Memory B cell (primary cell): ENCODE data around the gene PNKD.
"Not testable (repeated sequence)": the region's sequence is repeated elsewhere in the genome, so short reads cannot be mapped to it uniquely, and the experiment has no call there.

Source experiments
- ATAC-seq: fragments of 150-1000 bp; cut with Tn5 transposase; 2 replicates; pipeline ENCODE4 v1.10.0; 2021; ENCODE audit warnings: low read depth, mild to moderate bottlenecking, moderate library complexity
- DNase-seq, 2 donors: peaks; one replicate each; pipeline ENCODE4 v3.0.0; 2022; ENCODE audit warnings: low spot score in 2 of 2
- H3K27ac Mint-ChIP-seq: one replicate; pipeline ENCODE4 v1.8.0; 2022; ENCODE audit warnings: mild to moderate bottlenecking, moderate library complexity, mixed read lengths
- H3K27me3 Mint-ChIP-seq: one replicate; pipeline ENCODE4 v1.8.0; 2022; ENCODE audit warnings: mixed read lengths
- H3K36me3 Mint-ChIP-seq: one replicate; pipeline ENCODE4 v1.8.0; 2022; ENCODE audit warnings: mild to moderate bottlenecking, mixed read lengths
- H3K4me1 Mint-ChIP-seq: one replicate; pipeline ENCODE4 v1.8.0; 2022; ENCODE audit warnings: mixed read lengths
- H3K4me3 Mint-ChIP-seq: one replicate; pipeline ENCODE4 v1.8.0; 2022; ENCODE audit warnings: mild to moderate bottlenecking, moderate library complexity, mixed read lengths
- H3K9me3 Mint-ChIP-seq: one replicate; pipeline ENCODE4 v1.8.0; 2022; ENCODE audit warnings: mixed read lengths

PNKD gene

DNA sequence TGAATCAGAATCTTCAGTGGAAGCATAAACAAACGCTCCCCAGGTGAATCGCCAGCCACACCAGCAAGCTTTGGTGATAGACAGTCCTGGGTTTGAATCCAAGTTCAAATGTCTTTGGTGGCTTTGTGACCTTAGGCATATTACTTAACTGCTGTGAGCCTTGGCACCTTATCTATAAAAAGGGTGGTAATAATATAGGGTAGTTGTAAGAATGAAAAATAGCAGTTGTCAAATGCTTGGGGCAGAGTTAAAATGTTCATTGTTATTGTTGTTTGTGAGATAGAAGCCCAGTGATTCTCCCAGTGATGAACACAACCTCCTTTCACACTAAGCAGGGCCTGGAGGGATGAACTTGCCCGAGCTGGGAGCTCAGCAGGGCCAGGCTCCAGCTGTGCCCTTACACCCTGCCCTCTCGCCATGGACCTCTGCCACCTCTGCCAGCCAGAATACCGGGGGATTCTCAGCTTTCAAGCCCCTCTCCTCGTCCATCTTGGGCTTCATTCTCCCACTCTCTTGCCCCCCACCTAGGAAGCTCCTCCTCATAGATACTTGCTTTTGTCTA is 28.1 kb downstream of the PNKD start:
- no peak for ATAC-seq
- Mint-ChIP-seq H3K36me3 (no peaks in the 10 kb centered on the region), H3K4me1 (peaks cover 24% of the 10 kb centered on the region), H3K27me3 (no peaks in the 10 kb centered on the region), H3K9me3 (no peaks in the 10 kb centered on the region), H3K27ac (peak overlapping the region; percentile 0), H3K4me3 (no peak overlapping the region)
- DNase-seq = no peak

DNA sequence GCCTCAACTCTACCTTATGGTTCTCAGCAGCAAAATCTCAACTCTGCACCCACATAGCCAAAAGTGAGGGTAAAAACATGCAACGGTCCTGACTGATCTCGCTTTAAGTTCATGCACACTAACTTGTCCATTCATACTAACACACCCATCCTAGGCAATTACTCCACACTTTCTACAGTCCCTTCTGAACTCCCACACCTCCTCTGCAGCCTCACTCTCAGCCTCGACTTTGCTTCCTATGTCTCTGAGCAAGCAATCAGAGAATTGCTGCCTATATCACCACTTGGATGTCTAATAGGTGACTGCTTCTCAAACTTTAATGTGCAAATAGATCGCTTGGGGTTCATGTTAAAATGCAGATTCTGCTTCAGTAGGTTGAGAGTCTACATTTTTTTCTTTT is 29.8 kb downstream of the PNKD start:
- Mint-ChIP-seq H3K36me3 (no peaks in the 10 kb centered on the region), H3K27ac (no peak overlapping the region), H3K4me1 (peaks cover 10% of the 10 kb centered on the region), H3K4me3 (no peak overlapping the region), H3K27me3 (no peaks in the 10 kb centered on the region), H3K9me3 (no peaks in the 10 kb centered on the region)
- DNase-seq (no peak), ATAC-seq (no peak)

DNA sequence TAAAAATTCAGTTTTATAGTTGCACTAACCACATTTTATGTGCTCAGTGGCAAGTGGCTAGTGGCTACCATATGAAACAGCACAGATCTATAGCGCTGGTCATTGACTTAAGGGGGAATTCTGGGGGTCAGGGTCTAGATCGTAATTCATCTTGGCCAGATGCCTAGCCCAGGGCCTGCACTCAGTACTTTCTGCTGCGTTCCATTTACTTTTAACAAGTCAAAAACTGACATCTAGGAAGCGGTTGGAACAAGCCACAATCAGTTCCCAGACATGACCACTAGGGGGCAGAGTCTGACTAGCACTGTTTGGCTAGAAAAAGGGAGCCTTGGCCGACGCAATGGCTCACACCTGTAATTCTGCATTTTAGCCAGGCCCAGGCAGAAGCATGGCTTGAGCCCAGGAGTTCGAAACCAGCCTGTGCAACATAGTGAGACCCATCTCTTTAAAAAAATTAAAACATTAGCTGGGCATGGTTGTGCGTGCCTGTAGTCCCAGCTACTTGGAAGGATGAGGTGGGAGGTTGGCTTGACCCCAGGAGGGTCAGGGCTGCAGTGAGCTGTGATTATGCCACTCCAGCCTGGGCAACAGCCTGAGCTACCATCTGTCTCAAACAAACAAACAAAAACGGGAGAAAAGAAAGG is 31.0 kb downstream of the PNKD start:
- Mint-ChIP-seq H3K36me3 (no peaks in the 10 kb centered on the region), H3K9me3 (no peaks in the 10 kb centered on the region), H3K4me1 (peaks cover 8% of the 10 kb centered on the region), H3K4me3 (no peak overlapping the region), H3K27me3 (no peaks in the 10 kb centered on the region), H3K27ac (no peak overlapping the region)
- peak; percentile 87 to 89 for DNase-seq
- ATAC-seq = peak; percentile 96

DNA sequence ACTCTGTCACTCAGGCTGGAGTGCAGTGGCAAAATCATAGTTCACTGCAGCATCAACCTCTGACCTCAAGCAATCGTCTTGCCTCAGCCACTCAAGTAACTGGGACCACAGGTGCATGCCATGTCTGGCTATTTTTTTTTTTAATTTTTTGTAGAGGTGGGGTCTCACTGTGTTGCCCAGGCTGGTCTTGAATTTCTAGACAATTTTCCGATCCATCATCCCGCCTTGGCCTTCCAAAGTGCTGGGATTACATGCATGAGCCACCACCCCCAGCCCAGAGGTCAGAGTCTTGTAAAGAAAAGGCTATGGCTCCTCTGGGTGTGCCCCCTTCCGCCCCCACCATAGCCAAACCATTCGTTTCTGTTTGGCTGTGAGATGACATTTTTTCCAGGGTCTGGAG is 35.1 kb downstream of the PNKD start:
- ATAC-seq = no peak
- no peak overlapping the region for H3K27ac Mint-ChIP-seq
- no peaks in the 10 kb centered on the region for H3K36me3 Mint-ChIP-seq
- no peak for DNase-seq
- peaks cover 1% of the 10 kb centered on the region for H3K27me3 Mint-ChIP-seq
- peaks cover 7% of the 10 kb centered on the region for H3K4me1 Mint-ChIP-seq
- H3K4me3 Mint-ChIP-seq = no peak overlapping the region
- no peaks in the 10 kb centered on the region for H3K9me3 Mint-ChIP-seq

DNA sequence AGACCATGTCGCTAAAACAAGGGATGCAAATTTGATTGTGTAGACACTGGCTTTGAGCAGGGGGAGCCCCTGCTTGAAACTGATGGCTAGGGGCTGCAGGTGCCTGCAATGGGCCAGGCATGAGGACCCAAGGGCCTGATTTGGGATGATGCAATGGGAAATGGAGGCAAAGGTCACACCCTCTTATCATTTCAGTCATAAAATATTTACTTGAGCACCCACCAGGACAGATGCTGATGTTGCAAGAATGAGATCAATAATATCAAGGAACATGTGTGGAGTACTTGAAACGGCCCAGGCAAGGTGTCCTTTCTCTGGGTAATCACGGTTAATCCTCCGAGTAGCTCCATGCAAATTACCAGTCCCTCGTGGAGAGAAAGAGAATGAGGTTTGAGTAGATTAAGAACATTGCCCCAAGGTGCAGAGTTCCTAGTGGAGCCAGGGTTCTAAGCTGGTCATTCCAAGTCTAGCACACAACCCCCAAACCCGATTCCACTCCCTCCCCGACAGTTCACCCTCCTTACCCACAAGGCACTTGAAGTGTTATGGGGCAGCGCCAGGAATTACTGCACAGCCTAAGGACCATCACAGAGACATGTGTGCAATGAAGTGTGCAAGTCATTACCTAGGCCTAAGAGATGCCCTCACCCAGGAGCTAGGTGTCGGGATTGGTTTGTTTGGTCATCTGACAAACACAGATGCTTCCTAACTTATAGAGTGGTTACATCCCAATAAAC is 36.0 kb downstream of the PNKD start:
- Mint-ChIP-seq H3K27me3 (peaks cover 1% of the 10 kb centered on the region), H3K27ac (no peak overlapping the region), H3K36me3 (no peaks in the 10 kb centered on the region), H3K4me1 (peaks cover 4% of the 10 kb centered on the region), H3K4me3 (no peak overlapping the region), H3K9me3 (no peaks in the 10 kb centered on the region)
- DNase-seq = no peak
- no peak for ATAC-seq

DNA sequence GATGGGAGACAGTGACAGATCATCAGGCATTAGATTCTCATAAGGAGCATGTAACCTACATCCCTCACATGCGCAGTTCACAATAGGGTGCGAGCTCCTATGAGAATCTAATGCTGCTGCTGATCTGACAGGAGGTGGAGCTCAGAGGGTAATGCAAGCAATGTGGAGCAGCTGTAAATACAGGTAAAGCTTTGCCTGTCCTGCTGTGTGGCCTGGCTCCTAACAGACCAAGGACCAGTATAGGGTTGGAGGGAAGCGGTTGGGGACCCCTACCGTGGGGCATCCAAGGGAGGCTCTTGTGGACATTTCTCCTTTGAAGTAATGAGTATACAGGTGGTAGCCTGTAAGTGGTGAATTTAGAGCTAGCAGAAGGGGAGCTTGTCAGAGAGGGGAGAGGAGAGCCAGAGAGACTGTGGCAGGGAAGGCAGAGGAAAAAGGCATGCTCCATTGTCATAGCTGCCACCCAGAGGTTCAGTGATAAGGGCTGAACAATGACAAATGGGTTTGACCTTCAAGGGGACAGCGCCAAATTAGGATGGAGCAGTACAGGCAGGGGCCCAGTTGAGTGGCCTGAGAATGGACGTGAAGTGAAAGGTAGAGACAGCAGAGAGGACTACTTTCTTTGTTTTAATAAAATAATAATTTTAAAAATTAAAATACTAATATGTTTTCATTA is 37.2 kb downstream of the PNKD start:
- Mint-ChIP-seq H3K9me3 (no peaks in the 10 kb centered on the region), H3K27me3 (peaks cover 1% of the 10 kb centered on the region)

DNA sequence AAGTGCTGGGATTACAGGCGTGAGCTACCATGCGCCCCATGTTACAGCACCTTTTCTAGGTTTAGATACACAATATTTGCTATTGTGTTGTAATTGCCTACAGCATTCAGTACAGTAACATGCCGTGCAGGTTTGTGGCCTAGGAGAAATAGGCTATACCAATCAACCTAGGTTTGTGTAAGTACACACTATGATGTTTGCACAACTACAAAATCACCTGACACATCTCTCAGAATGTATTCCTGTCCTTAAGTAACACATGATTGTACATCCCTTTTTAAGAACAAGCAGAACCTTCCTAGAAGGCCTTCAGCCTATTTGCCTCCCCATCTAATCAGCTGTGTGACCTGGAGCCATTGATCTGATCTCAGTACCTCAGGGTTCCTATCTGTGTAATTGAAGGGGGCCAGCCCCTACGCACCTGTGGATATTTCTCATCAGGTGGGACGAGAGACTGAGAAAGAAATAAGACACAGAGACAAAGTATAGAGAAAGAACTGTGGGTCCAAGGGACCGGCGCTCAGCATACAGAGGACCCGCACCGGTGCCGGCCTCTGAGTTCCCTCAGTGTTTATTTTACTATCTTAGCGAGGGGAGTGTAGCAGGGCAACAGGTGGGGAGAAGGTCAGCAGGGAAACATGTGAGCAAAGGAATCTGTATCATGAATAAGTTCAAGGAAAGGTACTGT is 40.7 kb downstream of the PNKD start:
- Mint-ChIP-seq H3K27ac (no peak overlapping the region), H3K4me1 (peaks cover 4% of the 10 kb centered on the region), H3K36me3 (no peaks in the 10 kb centered on the region), H3K4me3 (no peak overlapping the region), H3K27me3 (peaks cover 1% of the 10 kb centered on the region), H3K9me3 (no peaks in the 10 kb centered on the region)
- ATAC-seq = no peak
- no peak for DNase-seq

More for the DNA sequence above, 37.2 kb downstream of the PNKD start:
- H3K36me3 Mint-ChIP-seq = no peaks in the 10 kb centered on the region
- DNase-seq (no peak), ATAC-seq (no peak)
- H3K27ac Mint-ChIP-seq = no peak overlapping the region
- no peak overlapping the region for H3K4me3 Mint-ChIP-seq
- H3K4me1 Mint-ChIP-seq = peaks cover 2% of the 10 kb centered on the region

DNA sequence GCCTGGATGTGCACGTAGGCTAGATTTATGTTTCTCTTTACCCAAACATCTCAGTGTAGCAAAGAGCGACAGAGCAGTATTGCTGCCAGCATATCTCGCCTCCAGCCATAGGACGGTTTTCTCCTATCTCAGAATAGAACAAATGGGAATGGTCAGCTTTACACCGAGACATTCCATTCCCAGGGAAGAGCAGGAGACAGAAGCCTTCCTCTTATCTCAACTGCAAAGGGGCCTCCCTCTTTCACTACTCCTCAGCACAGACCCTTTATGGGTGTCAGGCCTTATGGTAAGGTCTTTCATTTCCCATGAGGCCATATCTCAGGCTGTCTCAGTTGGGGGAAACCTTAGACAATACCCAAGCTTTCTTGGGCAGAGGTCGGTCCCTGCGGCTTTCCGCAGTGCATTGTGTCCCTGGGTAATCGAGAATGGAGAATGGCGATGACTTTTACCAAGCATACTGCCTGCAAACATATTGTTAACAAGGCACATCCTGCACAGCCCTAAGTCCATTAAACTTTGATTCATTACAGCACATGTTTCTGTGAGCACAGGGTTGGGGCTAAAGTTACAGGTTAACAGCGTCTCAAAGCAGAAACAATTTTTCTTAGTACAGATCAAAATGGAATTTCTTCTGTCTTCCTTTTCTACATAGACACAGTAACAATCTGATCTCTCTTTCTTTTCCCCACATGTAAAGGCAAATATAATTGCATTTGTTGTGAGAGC is 41.4 kb downstream of the PNKD start:
- H3K27ac Mint-ChIP-seq, H3K27me3 Mint-ChIP-seq, ATAC-seq, H3K4me1 Mint-ChIP-seq, H3K4me3 Mint-ChIP-seq, H3K36me3 Mint-ChIP-seq, DNase-seq, H3K9me3 Mint-ChIP-seq: not testable (repeated sequence)

DNA sequence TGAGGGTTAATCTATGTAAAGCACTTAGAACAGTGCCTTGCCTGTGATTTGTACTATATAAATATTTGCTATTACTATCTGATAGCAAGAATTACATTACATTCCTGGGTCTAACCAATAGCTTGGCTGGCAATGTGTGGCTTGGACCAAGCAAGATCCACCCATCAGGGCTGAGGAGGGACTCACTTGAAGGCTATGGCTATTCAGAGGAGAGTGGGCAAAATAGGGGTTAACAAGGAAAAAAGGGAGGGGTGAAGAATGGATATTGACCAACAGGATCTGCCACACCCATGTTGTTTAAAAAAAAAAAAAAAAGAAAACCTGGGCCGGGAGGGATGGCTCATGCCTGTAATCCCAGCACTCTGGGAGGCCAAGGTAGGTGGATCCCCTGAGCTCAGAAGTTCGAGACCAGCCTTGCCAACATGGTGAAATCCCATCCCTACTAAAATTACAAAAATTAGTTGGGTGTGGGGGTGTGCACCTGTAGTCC is 42.0 kb downstream of the PNKD start:
- Mint-ChIP-seq H3K27ac (no peak overlapping the region), H3K36me3 (no peaks in the 10 kb centered on the region), H3K27me3 (peaks cover 1% of the 10 kb centered on the region), H3K9me3 (no peaks in the 10 kb centered on the region), H3K4me1 (peaks cover 7% of the 10 kb centered on the region), H3K4me3 (no peak overlapping the region)
- ATAC-seq (no peak), DNase-seq (no peak)

DNA sequence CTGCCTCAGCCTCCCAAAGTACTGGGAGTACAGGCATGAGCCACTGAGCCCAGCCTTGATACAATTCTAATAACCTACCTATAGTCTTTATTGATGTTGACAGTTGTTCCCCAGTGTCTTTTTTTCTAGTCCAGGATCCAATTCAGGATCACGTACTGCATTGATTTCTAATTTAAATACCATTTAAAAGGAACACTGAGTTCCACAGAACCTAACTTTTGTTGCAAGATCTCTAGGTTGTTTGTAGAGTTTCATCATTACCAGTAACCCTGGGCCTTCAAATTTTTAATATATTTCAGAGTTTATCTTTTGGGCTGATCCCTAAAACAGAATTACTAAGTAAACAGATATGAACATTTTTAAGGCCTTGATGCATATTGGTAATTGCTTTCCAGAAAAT is 43.0 kb downstream of the PNKD start:
- DNase-seq = no peak
- H3K4me3 Mint-ChIP-seq = no peak overlapping the region
- H3K36me3 Mint-ChIP-seq = no peaks in the 10 kb centered on the region
- peaks cover 1% of the 10 kb centered on the region for H3K27me3 Mint-ChIP-seq
- no peaks in the 10 kb centered on the region for H3K9me3 Mint-ChIP-seq
- no peak overlapping the region for H3K27ac Mint-ChIP-seq
- ATAC-seq = no peak
- peaks cover 7% of the 10 kb centered on the region for H3K4me1 Mint-ChIP-seq

DNA sequence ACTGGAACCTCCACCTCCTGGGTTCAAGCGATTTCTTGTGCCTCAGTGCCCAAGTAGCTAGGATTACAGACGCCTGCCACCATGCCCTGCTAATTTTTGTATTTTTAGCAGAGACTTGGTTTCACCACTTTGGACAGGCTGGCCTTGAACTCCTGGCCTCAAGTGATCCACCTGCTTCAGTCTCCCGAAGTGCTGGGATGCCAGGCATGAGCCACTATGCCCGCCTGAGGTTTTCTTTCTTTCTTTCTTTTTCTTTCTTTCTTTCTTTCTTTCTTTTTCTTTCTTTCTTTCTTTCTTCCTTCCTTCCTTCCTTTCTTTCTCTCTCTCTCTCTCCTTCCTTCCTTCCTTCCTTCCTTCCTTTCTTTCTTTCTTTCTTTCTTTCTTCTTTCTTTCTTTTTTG is 44.4 kb downstream of the PNKD start:
- H3K4me1 Mint-ChIP-seq, H3K27me3 Mint-ChIP-seq, ATAC-seq, H3K36me3 Mint-ChIP-seq, H3K9me3 Mint-ChIP-seq, H3K4me3 Mint-ChIP-seq, H3K27ac Mint-ChIP-seq, DNase-seq: not testable (repeated sequence)

DNA sequence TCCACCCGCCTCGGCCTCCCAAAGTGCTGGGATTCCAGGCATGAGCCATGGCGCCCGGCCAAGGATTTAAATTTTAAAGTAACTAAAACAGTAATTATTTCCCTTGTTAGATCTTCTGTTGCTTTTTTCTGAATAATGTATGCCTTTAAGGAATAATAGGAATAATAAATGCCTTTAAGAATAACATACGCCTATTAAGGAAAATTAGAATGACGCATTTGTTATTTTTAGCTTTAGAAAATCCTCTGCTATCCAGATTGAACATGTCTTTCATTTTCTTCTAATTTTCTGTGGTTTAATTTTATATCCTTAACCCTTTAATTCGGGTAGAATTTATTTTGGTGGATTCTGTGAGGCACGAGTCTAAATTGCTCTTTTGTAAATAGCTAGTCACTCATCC is 45.1 kb downstream of the PNKD start:
- DNase-seq (no peak), ATAC-seq (no peak)
- Mint-ChIP-seq H3K4me3 (no peak overlapping the region), H3K27me3 (no peaks in the 10 kb centered on the region), H3K27ac (no peak overlapping the region), H3K9me3 (no peaks in the 10 kb centered on the region), H3K4me1 (peaks cover 7% of the 10 kb centered on the region), H3K36me3 (no peaks in the 10 kb centered on the region)

DNA sequence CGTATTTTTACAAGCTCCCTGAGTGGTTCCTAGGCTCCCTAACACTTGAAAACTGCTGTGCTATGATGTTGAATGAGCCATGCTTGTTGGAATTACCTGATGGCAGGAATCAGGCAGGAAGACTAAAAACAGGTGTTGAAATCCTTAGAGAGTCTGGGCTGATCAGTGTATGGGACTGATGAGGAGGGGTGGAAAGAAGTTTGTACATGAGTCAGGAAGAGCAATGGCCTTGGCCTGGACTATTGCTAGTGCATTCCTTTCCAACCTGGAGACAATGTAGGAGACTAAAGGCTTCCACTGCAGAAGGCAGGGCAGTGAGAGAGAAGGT is 46.9 kb downstream of the PNKD start:
- H3K4me1 Mint-ChIP-seq = peaks cover 21% of the 10 kb centered on the region
- DNase-seq (no peak), ATAC-seq (no peak)
- H3K27ac Mint-ChIP-seq = no peak overlapping the region
- H3K9me3 Mint-ChIP-seq = no peaks in the 10 kb centered on the region
- no peaks in the 10 kb centered on the region for H3K27me3 Mint-ChIP-seq
- no peaks in the 10 kb centered on the region for H3K36me3 Mint-ChIP-seq
- no peak overlapping the region for H3K4me3 Mint-ChIP-seq
